Sigmoid colon (tissue), 7 donors: ENCODE results near the gene TMEM114. TPM values are rescaled to one million over a fixed set of nuclear protein-coding genes. Genes with fewer than 3 reads are reported as not detected.

Source experiments
- DNase-seq: peaks from one replicate; pipeline ENCODE4 v3.0.0-alpha.2; 2019
- H3K27ac ChIP-seq, 4 donors: fragments of 200-600 bp; sonication (generic); one replicate each; pipeline ENCODE4 v1.5.1; 2016 to 2019; ENCODE audit warnings: mild to moderate bottlenecking in 1 of 4
- H3K27me3 ChIP-seq, 3 donors: fragments of 200-600 bp; sonication (generic); one replicate each; pipeline ENCODE4 v1.5.1; 2019; ENCODE audit warnings: mild to moderate bottlenecking in 1 of 3
- H3K36me3 ChIP-seq, 4 donors: fragments of 200-600 bp; sonication (generic); one replicate each; pipeline ENCODE4 v1.5.1; 2016 to 2019
- H3K4me1 ChIP-seq, 4 donors: fragments of 200-600 bp; sonication (generic); one replicate each; pipeline ENCODE4 v1.5.1; 2017 to 2019
- H3K4me3 ChIP-seq, 4 donors: fragments of 200-600 bp; sonication (generic); one replicate each; pipeline ENCODE4 v1.5.1; 2017 to 2019; ENCODE audit warnings: mild to moderate bottlenecking in 2 of 4, moderate library complexity in 1 of 4
- H3K9me3 ChIP-seq, 4 donors: fragments of 200-600 bp in 3 of 4; sonication (generic) in 3 of 4; one replicate each; pipeline versions ENCODE4 v1.5.1 to v1.6.1; 2013 to 2019
- CTCF ChIP-seq, 4 experiments: fragments of 450-650 bp in 3 of 4; fragments of 200-600 bp in 1 of 4; IDR thresholded peaks; one replicate each; pipeline ENCODE4 v1.5.1; 2016 to 2019; ENCODE audit warnings: antibody characterized with exemption in 4 of 4, mild to moderate bottlenecking in 3 of 4, moderate library complexity in 2 of 4
- EP300 ChIP-seq, 4 donors: sonication (generic); formaldehyde crosslinking; IDR thresholded peaks; one replicate each; pipeline ENCODE4 v1.6.1; 2017; ENCODE audit warnings: antibody characterized with exemption in 4 of 4
- POLR2A ChIP-seq, 2 donors: fragments of 450-650 bp; IDR thresholded peaks; one replicate each; pipeline ENCODE4 v1.6.1; 2016; ENCODE audit warnings: antibody characterized with exemption in 2 of 2, mild to moderate bottlenecking in 2 of 2, moderate library complexity in 2 of 2
- POLR2AphosphoS5 ChIP-seq, 4 donors: sonication (generic); formaldehyde crosslinking; IDR thresholded peaks; one replicate each; pipeline ENCODE4 v1.6.1; 2017; ENCODE audit warnings: antibody characterized with exemption in 4 of 4
- WGBS, 2 donors: extraction: QIAGEN DNeasy Blood & Tissue Kit; methylation state at CpG; one replicate each; pipeline ENCODE4 v1.1.7; 2013; 5-methylcytosine and 5-hydroxymethylcytosine counted together
- intact Hi-C: fragments of 100-400 bp; cut with DNase I; formaldehyde crosslinking; loops from one replicate; pipeline ENCODE4 v1.15.1; 2023
- polyA plus RNA-seq, 3 donors: library from polyadenylated mRNA; stranded (reverse); fragments of 200-250 nt; gene quantifications; one replicate each; pipeline ENCODE4 v1.2.3, GENCODE V29; 2013
- total RNA-seq, 4 donors: library from RNA; depleted of rRNA; stranded (reverse); fragments of >200 nt; gene quantifications; one replicate each; pipeline ENCODE4 v1.1.0, GENCODE V29; 2016
- donor health status: healthy with polysubstance abuse.
- donor health status: Bipolar disorder and iron deficiency.
- donor health status: healthy.

TMEM114 gene
- total and polyA plus RNA-seq, 7 donors = not detected

- no peak overlapping the region for H3K4me3 ChIP-seq
- no peaks in the 10 kb centered on the region for H3K9me3 ChIP-seq
- no peak overlapping the region for H3K27ac ChIP-seq
- peaks cover 16 to 64% (median 34%) of the 10 kb centered on the region in 3 donors for H3K27me3 ChIP-seq
- H3K4me1 ChIP-seq = peaks cover 0 to 17% (median 11%) of the 10 kb centered on the region in 4 donors
- WGBS, 2 donors = 9 to 25% methylated on average over 9 of the region's 9 CpGs
- H3K36me3 ChIP-seq = no peaks in the 10 kb centered on the region
- DNase-seq = no peak
- intact Hi-C loops = no loop called here
- TF ChIP-seq EP300 (IDR thresholded peaks at IDR 0.05) (no peak), POLR2A (IDR thresholded peaks at IDR 0.05) (no peak), POLR2AphosphoS5 (IDR thresholded peaks at IDR 0.05) (no peak), CTCF (IDR thresholded peaks at IDR 0.05) (no peak)
Measured at GRCh38 chr16:8588682-8589056, 1.6 kb downstream of the TMEM114 start.

DNA sequence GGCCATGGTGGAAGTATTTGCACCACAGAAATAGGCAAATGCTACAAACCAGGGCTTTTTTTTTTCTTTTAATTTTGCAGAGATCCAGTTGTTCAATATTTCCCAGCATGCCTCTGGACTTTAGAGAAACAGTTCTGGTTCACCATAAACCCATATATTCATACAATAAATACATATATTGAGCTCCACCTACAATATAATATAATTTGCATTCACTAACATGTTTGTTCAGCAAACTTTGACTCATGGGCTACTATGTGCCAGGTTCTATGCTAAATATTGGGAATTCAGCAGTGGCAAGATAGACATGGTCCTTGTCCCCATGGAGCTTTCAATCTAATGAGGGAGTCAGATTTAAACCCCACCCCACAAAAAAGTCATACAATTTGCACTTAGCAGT is 3.2 kb downstream of the TMEM114 start:
- no peak for DNase-seq
- TF ChIP-seq POLR2AphosphoS5 (IDR thresholded peaks at IDR 0.05) = no peak
- TF ChIP-seq EP300 (IDR thresholded peaks at IDR 0.05) = no peak
- TF ChIP-seq POLR2A (IDR thresholded peaks at IDR 0.05) = no peak
- no peak for TF ChIP-seq CTCF (IDR thresholded peaks at IDR 0.05)
- H3K36me3 ChIP-seq = no peaks in the 10 kb centered on the region
- intact Hi-C loops = no loop called here
- no peak overlapping the region for H3K27ac ChIP-seq
- H3K9me3 ChIP-seq = no peaks in the 10 kb centered on the region
- no peak overlapping the region for H3K4me3 ChIP-seq
- H3K27me3 ChIP-seq = peaks cover 16 to 50% (median 34%) of the 10 kb centered on the region in 3 donors
- peaks cover 0 to 17% (median 11%) of the 10 kb centered on the region in 4 donors for H3K4me1 ChIP-seq

DNA sequence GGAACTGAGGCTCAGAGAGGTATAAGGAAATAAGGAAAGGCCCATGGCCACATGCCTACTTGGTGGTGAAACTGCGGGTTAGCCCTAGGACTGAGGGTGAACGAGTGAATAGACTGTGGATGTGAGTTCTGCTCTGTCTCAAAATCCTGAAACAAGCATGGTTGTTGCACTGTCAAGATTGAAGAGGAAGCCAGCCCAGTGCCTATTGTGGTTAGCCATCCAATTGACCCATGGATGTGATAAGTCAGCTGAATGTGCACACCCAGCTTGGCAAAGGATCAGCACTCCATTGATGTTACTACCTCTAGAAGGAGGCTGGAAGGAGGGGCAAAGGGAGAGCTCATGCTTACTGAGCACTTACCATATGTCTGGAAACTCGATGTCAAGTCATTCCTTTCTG is 4.5 kb downstream of the TMEM114 start:
- no peaks in the 10 kb centered on the region for H3K9me3 ChIP-seq
- WGBS, 2 donors = 80 to 86% methylated on average over 3 of the region's 3 CpGs

GRCh38 chr16:8585041-8585440 is 5.3 kb downstream of the TMEM114 start:
- peaks cover 15 to 32% (median 19%) of the 10 kb centered on the region in 3 donors for H3K27me3 ChIP-seq
- 64 to 98% methylated on average over 2 of the region's 2 CpGs for WGBS, 2 donors
- intact Hi-C loops = no loop called here
- H3K36me3 ChIP-seq = no peaks in the 10 kb centered on the region
- DNase-seq = no peak
- peaks cover 0 to 14% (median 10%) of the 10 kb centered on the region in 4 donors for H3K4me1 ChIP-seq
- H3K4me3 ChIP-seq = no peak overlapping the region
- no peak overlapping the region for H3K27ac ChIP-seq
- no peaks in the 10 kb centered on the region for H3K9me3 ChIP-seq
- TF ChIP-seq CTCF (IDR thresholded peaks at IDR 0.05) (no peak), POLR2A (IDR thresholded peaks at IDR 0.05) (no peak), POLR2AphosphoS5 (IDR thresholded peaks at IDR 0.05) (no peak)

More for the DNA sequence above, 4.5 kb downstream of the TMEM114 start:
- Histone ChIP-seq H3K4me1 (peaks cover 0 to 17% (median 11%) of the 10 kb centered on the region in 4 donors), H3K27me3 (peaks cover 16 to 40% (median 27%) of the 10 kb centered on the region in 3 donors), H3K36me3 (no peaks in the 10 kb centered on the region), H3K4me3 (no peak overlapping the region), H3K27ac (no peak overlapping the region)
- TF ChIP-seq POLR2AphosphoS5 (IDR thresholded peaks at IDR 0.05) (no peak), CTCF (IDR thresholded peaks at IDR 0.05) (no peak), POLR2A (IDR thresholded peaks at IDR 0.05) (no peak), EP300 (IDR thresholded peaks at IDR 0.05) (no peak)
- DNase-seq = no peak
- intact Hi-C loops = no loop called here

- TF ChIP-seq CTCF (IDR thresholded peaks at IDR 0.05) (no peak), EP300 (IDR thresholded peaks at IDR 0.05) (no peak), POLR2A (IDR thresholded peaks at IDR 0.05) (no peak), POLR2AphosphoS5 (IDR thresholded peaks at IDR 0.05) (no peak)
- 84 to 90% methylated on average over 4 of the region's 4 CpGs for WGBS, 2 donors
- intact Hi-C loops = no loop called here
- Histone ChIP-seq H3K27ac (no peak overlapping the region), H3K4me1 (peaks cover 0 to under 1% (median under 1%) of the 10 kb centered on the region in 4 donors), H3K4me3 (no peak overlapping the region), H3K9me3 (no peaks in the 10 kb centered on the region), H3K36me3 (no peaks in the 10 kb centered on the region), H3K27me3 (peaks cover 2 to 18% (median 7%) of the 10 kb centered on the region in 3 donors)
- DNase-seq = no peak
Measured at GRCh38 chr16:8583732-8584131, 6.6 kb downstream of the TMEM114 start.
